T47D (cell line): Measurements from ENCODE around the gene STAM2.

Experiments
- DNase-seq, 2 experiments: peaks; one replicate each; pipeline versions ENCODE4 v3.0.0 to v3.0.0-alpha.2; 2011 to 2012; ENCODE audit warnings: low read depth in 1 of 2, low spot score in 1 of 2
- JUND ChIP-seq: IDR thresholded peaks from 2 replicates; pipeline ENCODE4 v1.6.1; 2012; ENCODE audit warnings: low read depth
- in situ Hi-C: cut with HindIII; loops from 2 replicates; pipeline ENCODE4 v1.10.0; 2016; ENCODE audit warnings: low sequenced_read_pairs, low pct_unique_long_range_greater_than_20kb

STAM2 gene

DNA sequence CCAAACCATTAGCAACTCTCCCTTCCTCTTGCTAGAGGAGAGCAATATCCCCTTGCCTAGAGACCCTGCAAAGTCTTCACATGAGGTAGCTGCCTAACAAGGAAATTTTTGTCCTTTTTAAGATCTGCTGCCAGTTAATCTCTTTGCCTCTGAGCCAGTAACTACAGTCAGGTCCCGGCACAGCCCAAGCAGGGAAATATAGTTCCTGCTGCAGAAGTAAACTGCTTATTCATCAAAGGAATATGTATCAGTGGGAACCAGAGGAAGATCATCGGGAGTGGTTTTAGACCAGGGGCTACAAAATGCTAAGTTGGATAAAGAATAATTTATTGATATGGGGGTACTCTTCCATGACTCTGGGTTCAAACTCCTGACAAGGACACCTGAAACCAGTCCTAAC lies 107.3 kb downstream of the STAM2 start:
- TF ChIP-seq JUND = no peak
- DNase-seq = no peak
- in situ Hi-C loops = no loop called here

DNA sequence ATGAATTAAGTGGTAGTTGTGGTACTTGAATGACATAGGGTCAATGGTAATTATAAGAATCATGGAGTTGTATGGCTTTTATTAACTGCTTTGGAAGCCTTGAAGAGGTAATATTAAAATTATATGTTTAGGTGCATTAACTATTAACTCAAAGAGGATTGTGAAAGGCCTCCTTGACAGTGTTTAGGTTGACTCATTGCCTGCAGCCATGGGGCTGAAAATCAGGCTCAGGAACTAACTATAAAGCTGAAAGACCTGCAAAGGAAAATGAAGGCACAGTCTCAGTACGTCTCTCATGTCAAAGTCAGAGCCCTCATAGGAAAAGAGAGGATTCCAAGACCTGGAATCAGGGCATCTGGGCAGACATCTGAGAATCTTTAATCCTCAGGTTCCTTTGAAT lies 107.7 kb downstream of the STAM2 start:
- in situ Hi-C loops = no loop called here
- no peak for DNase-seq
- TF ChIP-seq JUND = no peak
